ENCODE data around the gene TCF3.

TCF3 gene

GRCh38 chr19:1609103-1609396, 43.4 kb downstream of the TCF3 start:
- DNase-seq = no peak

DNA sequence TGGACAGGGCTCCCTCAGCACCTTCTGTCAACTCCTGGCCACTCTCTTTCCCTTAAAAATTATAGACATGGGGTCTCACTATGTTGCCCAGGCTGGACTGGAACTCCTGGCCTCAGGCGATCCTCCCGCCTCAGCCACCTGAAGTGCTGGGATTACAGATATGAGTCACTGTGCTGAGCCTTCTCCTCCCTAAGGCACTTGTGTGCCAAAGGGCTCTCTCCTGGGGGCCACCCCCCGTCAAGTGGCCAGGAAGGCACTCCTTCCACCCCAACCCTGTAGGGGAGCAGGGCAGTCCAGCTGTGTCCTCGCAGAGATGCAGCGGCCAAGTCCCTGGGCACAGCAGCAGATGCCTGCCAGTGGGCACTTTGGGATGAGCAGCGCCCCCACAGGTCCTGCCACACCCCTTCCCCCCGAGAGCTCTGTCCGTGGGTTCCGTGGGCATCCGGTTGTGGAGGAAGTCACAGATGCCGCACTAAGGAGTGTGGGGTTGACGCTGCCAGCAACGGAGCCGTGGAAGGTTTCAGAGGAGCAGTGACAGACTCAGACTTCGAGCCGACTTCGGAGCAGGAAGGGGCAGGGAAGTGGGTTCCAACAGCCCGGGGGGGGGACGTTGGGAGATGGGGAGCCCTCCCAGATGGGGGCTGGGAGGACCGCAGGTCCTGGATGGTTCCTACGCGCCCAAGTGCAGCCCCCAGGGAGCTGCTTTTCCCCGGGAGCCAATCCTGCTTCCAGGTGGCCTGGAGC, 43.9 kb downstream of the TCF3 start:
- DNase-seq = no peak

DNA sequence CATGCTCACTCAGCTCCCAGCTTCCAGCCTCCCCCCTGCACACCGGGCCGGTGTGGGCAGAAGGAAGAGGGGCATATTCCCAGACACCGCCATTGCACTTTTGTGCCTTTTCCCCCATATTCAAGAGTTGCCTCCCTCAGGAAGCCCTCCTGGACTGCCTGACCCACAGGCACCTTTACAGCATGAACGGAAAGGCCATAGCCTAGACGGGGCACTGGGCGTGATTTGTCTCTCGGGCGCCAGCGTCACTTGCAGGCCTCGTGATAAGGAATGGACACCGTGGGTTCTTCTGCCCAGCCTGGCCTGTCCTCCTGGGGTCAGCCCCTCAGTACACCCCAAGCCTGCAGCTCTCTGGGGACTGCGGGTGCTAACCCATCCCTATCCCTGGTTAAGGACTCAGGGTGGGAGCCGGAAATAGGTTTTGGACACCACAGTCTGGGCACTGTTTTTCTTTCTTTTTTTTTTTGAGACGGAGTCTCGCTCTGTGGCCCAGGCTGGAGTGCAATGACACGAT, 46.2 kb downstream of the TCF3 start:
- no peak for DNase-seq

DNA sequence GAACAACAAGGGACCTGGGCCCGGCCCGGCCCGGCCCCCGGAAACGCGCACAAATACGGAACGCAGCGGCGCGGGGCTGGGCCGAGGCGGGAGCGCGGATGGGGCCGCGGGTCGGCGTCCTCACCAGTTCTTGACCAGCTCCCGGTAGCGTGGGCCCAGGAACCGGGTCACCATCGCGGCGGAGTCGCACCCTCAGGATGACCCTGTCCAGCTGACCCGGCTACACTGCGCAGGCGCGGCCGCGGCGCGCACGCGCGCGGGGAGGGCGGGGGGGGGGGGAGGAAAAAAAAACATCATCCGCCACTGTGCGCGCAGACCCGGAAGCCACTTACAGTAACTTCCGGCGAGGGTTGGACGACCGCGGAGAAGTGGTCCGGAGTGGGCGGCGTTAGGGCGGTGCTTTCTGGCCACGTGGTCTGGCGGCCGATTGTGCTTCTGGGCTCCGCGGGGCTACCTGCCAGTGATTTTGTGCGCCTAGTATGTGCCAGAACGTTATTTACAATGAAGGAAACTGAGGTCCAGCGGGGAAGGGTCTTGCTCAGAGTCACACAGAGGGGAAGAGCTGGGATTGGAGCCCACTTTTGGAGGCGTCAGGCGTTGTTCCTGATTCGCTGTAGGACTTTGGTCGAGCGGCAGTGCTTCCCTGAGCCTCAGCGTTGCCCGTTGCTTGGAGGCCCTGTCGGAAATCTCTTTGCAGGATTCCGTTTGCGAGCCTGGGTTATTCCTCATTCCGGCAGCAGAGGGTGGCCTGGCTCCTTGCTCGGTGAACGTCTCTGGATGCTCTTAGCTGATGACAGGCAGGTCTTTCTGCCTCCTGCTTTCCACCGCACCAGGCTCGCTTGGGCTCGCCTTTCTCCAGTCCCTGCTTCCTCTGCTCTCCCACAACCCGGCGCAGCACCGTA, 46.9 kb downstream of the TCF3 start, which contains the start of gene UQCR11:
Gene UQCR11 (minus strand): TSS at position 227 of the 902 bp plus-strand sequence. CDS start 53 bp downstream, at position 174.
- DNase-seq = peak; percentile 89 to 90

GRCh38 chr19:1602091-1602707, 50.2 kb downstream of the TCF3 start:
- no peak for DNase-seq

DNA sequence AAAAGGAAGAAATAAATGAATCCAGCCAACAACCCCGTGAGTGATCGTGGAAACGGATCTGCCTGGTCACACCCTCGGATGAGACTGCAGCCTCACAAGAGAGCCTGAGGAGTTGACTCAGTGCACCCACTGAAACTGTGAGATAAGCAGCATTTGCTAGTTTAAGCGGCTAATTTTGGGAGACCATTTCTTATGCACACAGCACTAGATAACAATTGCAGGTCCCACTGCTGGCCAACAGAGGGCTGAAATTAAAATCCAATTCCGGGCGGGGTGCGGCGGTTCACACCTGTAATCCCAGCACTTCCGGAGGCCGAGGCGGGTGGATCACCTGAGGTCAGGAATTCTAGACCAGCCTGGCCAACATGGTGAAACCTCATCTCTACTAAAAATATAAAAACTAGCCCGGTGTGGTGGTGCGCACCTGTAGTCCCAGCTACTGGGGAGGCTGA, 50.8 kb downstream of the TCF3 start:
- DNase-seq = no peak

DNA sequence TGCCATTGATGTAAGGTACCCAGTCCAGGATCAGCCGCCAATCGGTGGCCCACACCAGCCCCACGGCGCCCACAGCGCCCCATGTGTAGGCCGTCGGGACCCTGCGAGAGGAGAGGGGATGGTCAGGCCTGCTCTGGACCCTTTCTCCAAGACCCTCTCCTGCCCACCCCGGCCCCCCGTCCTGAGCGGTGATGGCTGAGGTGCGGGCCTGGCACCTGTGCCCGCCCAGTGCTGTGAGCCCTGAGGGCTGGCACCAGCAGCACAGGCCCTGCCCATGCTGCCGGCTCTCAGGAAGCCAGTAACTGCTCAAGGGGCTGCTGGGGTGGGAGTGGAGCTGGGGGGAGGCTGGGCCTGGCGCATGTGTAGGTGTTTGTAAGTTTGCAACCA, 53.0 kb downstream of the TCF3 start:
- no peak for DNase-seq

DNA sequence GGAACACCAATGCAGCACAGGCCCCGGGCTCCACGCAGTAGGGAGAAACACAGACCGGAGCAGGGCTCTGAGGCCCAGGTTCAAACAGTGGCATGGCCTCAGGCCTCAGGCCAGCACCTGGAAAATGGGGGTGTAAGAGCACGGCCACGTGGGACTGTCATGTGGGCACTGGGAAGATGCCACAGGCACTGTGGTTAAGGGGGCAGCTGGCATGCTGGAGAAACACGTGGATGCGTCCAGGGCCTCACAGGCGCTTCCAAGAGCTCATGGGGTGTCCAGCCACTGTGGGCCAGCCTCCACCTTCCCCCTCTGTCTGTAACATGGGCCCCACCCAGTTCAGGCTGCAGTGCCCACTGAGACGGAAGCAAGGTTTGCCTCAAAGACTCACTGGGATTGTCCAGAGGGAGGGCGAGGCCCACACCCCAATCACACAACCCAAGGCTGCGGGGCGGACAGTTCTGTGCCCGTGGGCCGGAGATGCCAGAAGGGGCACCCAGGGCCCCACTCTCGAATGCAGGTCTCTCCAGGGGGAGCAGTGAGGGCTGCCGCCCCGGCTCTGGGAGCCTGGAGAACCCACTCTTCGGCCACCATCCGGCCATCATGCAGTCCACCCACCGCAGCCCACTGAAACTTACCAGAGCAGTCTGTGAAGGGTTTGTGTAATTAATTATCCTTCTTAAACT, 53.5 kb downstream of the TCF3 start:
- no peak for DNase-seq

GRCh38 chr19:1593501-1593772, 59.0 kb downstream of the TCF3 start:
- DNase-seq = no peak

GRCh38 chr19:1592755-1593500, 59.5 kb downstream of the TCF3 start, which contains the start of gene MBD3:
Gene MBD3, minus strand, starts transcription at chr19:1592865. Its CDS starts 234 bp downstream, at chr19:1592631.
- DNase-seq = peak; percentile 55 to 92

GRCh38 chr19:1592024-1592754, 60.2 kb downstream of the TCF3 start:
- DNase-seq = peak; percentile 30 to 88

DNA sequence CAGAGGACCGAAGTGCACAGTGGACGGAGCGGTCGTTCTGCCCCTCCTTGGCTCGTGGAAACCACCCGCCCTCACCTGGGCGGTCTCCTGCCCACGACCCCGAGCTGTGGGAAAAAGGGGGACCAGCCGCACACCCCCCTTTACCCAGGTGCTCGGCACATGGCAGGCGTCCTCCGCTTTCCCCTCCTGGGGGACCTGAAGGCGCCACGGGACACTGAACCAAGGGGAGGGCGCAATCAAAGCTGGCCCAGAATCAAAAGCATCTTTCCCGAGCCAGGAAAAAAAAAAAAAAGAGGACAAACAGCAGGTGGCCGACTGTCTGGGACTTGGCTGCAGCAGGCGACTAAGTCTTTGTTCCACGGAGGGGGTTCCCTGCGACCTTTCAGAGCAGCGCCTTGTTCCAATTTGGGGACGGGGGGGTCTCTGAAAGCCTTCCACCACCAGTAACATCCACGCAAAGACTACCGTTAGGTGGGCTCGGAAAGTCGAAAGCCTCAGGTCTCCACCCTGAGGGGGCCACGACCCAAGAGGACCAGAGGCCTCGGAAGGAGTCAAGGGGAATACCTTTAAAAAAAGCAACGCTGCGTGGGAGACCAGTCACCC, 60.9 kb downstream of the TCF3 start:
- no peak for DNase-seq

DNA sequence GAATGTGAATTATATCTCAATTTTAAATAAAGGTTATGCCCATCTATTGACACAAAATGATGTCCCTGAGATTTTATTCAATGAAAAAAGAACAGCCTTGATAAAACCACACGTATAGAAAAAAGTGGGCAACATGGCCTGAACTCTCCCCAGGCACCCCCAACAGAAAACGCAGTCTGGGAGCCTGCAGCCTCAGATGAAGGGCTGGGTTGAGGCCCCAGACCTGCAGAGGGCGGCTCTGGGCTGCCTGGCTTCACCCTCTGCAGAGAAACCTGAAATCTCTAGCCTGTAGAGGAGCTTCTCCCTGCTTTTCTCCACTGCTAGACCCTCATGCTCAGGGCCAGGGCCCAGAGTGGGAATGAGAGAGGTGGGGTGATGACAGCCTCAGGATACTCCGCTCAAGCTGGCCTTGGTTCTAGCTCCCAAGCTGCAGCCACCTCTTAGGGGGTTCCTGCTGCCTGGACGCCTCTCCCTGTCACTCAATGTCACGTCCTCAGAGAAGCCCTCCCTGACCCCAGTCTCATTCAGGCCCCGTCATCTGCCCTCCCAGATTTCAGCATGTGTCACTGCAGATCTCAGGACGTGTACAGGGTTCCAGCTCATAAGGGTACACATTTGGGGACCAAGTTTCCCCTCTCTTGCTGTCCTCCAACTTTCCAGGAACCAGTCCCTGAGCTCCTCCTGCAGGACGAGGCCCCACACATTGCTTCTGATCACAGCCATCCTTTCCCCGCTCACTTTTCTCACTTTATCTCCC, 61.6 kb downstream of the TCF3 start:
- DNase-seq = peak in 1 of 2 experiments; percentile 17

GRCh38 chr19:1587872-1588271, 64.5 kb downstream of the TCF3 start:
- DNase-seq = no peak

GRCh38 chr19:1585243-1585580, 67.2 kb downstream of the TCF3 start:
- DNase-seq = no peak

DNA sequence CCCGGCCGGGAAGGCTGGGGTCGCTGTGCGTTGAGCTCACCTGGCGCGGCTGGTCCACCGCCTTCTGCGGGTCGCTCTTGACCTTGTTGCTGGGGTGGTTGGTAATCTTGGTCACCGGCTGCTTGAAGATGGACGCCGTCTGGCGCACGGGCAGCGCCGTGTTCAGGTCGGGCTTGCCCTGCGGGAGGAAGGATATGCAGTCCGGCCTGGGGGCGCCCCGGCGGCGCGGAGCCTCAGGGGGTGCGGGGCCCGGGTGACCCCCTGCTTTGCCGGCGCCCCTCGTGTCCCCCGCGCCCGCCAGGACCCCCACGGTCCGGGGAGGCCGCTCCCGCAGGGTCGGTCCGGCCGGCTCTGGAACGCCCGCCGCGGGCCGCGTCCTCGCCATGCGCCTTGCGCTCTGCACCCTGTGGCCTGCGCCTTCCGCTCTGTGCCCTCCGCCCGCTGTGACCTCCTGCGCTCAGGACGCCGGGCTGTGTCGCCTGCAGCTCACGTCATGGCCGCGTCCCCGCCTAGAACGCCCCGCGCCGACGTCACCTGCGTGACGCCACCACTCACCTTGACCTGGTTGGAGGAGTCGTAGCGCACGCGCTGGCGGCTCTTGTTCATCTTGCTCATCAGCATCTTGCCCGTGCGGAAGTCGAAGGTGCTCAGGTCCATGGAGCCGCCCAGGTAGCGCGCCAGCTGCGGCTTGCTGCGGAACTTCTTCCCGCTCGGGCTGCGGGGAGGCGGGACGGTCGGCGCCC, 67.7 kb downstream of the TCF3 start:
- no peak for DNase-seq

DNA sequence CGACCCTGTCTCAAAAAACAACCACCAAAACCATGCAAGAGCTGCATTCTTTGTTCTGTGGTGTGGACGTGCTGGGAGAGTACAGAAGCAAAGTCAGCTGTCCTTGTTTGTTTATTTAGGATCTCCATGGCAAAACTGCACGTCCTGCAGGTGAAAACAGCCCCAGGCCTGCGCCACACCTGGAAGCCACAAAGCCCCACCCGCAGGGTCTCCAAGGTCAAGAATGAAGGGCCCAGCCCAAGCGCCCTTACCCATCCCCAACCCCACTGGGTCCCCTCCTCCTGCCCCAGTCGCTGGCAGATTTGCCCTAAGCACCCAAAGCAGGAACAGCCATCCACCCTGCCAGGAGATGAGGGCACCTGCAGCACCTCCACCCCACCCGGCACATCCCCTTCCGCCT, 70.2 kb downstream of the TCF3 start:
- DNase-seq = no peak

DNA sequence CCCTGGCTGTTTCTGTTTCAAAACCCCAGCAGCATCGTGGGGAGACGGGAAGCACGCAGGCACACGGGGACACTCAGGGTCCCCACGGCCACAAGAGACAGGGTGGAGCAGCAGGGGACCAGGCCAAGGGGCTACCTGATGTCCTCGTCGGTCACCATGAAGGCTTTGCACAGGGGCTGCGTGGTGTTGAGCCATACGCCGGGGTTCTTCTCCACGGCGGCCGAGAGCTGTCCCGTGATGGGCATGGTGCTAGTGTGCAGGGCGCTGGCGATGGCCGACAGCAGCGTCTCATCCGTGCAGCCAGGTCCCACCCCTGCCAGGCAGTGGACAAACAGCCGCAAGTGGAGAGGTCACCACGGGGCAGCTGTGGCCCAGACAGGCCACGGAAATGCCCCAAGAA, 71.5 kb downstream of the TCF3 start:
- no peak for DNase-seq

DNA sequence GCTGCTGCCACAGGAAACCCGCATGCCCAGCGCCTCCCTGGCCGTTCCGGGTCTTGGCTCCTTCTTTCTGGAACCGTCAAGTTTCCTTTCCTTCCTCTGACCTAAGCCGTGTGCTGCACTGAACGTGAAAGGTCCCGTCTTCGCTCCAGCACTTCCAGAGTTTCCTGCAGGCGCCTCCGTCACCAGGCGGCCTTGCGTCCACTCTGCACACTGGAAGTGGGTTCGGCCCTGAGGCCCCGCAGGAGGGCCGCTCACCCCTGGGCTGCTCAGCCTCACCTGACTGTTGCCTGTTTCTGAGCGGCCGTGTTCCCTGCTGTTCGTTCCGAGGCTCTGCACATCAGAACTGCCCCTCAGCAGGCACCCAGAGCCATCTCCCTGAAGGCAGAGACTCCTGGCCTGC, 72.0 kb downstream of the TCF3 start:
- no peak for DNase-seq

DNA sequence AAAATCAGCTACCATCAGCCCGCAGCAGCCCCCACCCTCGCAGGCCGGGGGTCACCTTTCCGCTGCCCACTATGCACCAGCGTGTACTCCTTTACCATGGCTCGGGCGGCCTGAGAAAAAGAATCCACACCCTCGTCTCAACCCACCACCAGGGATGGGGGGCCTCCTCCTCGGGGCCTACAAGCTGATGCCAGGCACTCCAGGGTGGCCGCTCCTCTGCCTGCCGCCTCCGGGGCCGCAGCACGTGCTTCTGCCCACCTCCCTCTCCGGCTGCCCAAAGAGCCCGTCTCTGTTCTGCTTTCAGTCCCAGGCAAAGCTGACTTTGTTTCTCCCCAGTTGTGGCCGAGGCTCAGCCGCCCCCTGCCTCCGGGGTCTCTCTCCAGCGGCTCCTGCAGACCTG, 73.2 kb downstream of the TCF3 start:
- no peak for DNase-seq

Measured in NCI-H526 (cell line).